EH (cell line): Measurements from ENCODE around the gene PPP2R3B.

Experiments used
- DNase-seq: peaks from one replicate; pipeline ENCODE4 v3.0.0-alpha.2; 2015; ENCODE audit warnings: low read depth

PPP2R3B gene

DNA sequence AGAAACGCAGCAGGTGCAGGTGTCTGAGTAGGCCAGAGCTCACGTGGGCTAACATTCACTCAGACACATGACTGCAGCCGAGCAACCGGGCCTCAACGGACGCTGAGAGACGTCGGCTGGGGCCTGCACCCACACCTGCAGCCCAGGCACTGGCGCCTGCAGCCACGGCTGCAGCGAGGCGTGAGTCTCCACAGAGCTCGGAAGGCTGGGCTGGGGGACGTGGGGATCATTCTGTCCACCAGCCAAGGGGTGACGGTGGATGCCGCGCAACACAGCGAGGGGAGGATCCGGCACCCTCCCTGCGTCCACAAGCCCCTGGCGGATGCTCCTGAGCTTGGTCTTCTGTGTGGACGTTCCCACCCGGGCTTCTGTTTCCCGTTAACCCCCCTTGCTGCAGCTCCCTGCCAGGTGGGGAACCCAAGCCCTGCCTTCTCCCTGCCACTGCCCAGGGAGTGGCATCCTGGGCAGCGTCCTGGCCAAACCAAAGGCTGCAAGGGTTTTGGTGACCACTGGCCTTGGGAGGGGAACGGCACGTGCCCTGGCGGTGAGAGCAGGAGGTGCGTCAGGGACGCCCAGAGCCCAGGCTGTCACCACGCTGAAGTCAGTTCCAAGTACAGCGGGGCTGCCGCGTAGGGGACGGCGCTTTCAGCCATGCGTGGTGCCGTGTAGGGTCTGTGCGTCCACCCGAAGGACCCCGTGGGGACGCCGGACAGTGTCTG is 16.3 kb downstream of the PPP2R3B start:
- DNase-seq = no peak

DNA sequence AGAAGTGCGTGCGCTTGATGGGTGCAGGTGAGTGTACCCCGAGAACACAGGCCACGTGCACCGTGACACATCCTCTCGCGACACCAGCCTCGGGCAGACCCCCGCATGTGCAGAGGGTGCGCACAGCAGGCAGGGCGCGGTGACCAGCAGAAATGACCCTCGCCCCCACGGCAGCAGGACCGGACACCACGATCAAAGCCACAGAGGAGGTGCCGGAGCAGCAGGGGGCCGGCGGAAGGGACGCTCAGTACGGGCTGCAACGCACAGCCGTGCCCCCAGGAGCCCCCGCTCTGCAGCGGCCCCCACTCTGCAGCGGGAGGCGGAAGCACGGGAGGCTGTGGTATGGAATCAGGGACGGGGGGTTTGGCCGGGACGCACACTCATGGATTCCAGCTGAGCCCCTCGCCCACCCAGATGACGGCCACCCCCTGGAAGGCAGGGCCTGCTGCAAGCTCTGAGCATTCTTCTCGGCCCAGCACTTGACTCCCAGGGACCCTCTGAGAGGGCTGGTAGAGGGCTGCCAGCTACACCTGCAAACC is 17.1 kb downstream of the PPP2R3B start:
- DNase-seq = no peak

GRCh38 chrX:368811-369562 is 17.7 kb downstream of the PPP2R3B start:
- DNase-seq = peak; percentile 71

- DNase-seq = no peak
Observed at GRCh38 chrX:367866-368265, 18.8 kb downstream of the PPP2R3B start.

DNA sequence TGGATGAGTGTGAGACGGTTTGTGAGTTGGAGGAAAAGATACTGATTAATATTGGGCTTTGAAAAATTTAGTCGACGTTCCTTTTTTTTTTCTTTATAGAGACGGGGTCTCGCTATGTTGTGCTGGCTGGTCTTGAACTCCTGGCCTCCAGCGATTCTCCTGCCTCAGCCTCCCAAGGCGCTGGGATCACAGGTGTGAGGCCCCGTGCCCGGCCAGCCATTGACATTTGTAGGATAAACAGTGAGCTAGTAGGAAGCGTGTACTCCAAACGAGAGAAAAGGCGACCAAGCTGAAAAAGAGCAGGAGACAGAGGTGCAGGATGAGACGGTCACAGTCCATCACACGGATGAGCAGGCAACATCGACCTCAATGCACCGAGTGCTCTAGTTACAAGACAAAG is 19.4 kb downstream of the PPP2R3B start:
- DNase-seq = no peak

DNA sequence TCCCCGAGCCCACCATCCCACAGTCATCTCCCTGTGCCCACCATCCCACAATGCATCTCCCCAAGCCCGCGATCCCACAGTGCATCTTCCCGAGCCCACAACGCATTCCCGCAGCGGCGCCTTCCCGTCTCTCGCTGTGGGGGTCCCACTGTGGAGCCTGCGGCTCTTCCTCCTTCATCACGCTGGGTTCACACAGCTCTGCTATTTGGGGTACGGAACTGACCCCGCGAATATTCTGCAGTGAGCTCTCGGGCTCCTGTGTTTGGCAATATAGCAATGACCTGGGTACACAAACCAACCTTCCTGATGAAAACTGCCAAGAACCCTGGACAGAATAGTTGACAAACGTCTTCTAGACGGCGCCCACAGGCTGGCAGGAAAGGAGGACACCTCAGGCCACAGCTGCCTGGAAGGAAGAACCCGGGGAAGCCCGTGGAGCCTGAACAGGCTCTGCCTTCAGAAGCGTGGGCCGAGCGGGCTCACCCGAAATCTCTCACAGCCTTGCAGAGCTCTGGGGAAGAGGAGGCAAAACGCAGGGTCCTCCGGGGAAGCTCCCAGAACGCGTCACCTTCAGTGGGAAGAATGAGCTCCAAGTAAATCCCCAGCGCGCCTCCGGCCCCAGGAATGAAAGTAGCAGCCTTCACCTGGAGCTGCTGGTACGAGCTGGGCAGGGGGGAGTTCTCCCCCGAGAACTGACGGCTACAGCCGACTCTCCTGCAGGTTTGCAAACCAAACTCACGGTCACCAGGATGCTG is 22.9 kb downstream of the PPP2R3B start:
- no peak for DNase-seq

- no peak for DNase-seq
Observed at GRCh38 chrX:362937-363620, 23.6 kb downstream of the PPP2R3B start.

DNA sequence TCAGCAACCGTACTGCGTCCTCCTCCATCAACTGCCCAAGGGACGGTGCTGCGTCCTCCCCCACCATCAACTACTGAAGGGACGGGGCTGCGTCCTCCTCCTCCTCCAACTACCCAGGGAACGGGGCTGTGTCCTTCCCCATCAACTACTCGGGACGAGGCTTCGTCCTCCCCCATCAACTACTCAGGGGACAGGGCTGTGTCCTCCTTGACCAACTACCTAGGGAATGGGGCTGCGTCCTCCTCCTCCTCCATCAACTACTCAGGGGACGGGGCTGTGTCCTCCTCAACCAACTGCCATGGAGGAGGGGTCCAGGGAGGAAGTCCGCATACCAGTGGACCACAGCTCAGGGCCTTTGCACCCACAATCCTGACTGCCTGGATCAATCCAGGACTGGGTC is 24.4 kb downstream of the PPP2R3B start:
- DNase-seq = no peak

- no peak for DNase-seq
Observed at GRCh38 chrX:361231-362145, 25.2 kb downstream of the PPP2R3B start.

DNA sequence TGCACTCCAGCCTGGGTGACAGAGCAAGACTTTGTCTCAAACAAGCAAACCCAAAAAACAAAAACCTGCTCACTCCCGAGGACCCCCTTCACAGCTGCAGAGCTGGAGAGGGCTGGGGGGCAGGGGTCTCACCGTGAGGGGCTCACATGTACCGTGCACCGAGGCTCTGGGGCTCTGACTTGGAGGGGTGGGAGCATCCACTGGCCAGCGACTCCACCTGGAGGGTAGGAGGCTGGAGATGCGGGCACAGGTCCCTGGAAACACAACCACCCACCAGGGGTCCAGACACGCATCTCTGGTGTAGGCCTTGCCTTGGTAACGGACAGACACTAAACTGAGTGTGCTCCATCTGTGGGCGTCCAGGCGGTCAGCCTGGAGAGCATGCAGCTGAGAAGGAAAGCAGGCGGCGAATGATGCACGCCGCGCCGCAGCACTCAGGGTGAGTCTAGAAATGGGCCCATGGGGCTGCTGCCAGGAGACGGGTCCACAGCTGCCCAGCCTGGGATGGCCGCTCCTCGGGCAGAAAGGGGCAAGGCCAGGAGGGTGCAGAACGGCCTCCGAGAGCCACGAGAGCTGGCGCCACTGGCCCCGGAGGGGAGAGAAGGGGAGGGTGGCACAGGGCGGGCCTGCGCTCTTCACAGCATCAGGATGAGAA is 26.1 kb downstream of the PPP2R3B start:
- no peak for DNase-seq

GRCh38 chrX:358651-359143 is 28.0 kb downstream of the PPP2R3B start:
- no peak for DNase-seq

DNA sequence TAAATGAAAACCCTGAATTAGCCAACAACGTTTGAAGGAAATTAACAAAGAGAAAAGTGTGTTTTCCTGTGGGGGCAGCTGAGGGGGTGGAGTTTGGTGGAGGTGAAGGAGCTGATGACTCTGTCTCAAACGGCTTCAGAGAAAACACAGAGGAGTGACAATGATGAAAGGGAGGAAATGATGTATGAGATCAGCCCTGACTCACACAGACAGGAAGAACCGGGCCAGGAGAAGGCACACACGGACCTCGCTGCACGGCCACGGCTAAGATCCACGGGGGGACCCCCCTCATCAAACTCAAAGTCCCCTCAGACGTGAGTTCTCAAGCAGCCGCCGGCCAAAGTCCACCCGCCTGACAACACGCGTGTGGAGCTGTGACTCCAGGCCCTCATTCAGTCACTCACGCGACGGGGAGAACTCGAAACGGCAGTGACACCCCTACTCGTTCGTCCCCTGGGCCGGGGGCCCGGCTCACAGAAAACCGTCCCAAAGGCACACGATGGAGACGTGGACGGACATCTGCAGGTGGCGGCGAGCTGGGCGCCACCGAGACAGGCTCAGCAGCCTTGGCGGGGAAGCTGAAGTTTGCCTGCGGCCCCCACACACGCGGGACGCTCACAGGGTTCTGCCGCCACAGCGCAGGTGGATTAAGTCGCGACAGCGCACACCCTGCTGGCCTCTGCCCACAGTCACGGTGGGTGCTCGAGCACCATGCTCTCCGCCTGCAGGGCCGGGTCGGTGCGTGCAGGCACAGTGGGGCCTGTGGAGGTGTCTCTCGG is 28.8 kb downstream of the PPP2R3B start:
- DNase-seq = peak; percentile 76

- DNase-seq = no peak
Observed at GRCh38 chrX:357035-357692, 29.5 kb downstream of the PPP2R3B start.

DNA sequence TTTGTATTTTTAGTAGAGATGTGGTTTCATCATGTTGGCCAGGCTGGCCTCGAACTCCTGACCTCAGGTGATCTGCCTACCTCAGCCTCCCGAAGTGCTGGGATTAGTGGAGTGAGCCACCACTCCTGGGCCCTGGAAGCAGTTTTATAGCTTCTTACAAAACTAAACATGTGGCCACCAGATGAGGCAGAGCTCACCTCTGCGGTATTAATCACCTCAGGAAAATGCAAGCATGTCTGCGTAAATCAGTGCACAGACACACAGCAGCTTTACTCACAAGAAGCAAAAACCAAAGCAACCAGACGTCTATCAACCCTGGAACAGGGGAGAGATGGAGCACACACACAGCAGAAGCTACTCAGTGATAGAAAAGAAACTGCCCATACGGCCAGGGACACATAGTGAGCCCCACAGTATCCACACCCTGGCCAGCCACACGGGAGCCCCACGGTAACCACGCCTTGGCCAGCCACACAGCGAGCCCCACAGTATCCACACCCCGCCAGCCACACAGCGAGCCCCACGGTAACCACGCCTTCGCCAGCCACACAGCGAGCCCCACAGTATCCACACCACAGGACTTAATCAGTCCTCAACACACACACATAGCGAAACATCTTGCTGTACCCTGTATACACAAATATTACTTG is 30.2 kb downstream of the PPP2R3B start:
- peak; percentile 86 for DNase-seq

- no peak for DNase-seq
Observed at GRCh38 chrX:355329-356050, 31.2 kb downstream of the PPP2R3B start.

GRCh38 chrX:353566-354535 is 32.9 kb downstream of the PPP2R3B start:
- DNase-seq = no peak
